ENCODE data around the gene MAPK8. TPM values are rescaled to one million over a fixed set of nuclear protein-coding genes. Genes with fewer than 3 reads are reported as not detected.

Gene MAPK8
- total RNA-seq, 1 donor = 92.8 TPM

GRCh38 chr10:48477616-48478015 is 171.1 kb downstream of the MAPK8 start:
- no peaks in the 10 kb centered on the region for H3K27me3 ChIP-seq (ENCODE audit: insufficient read depth, low read length)
- no peaks in the 10 kb centered on the region for H3K9me3 ChIP-seq (ENCODE audit: low read depth, low read length)
- no peak overlapping the region for H3K4me3 ChIP-seq (ENCODE audit: low read length)
- H3K4me1 ChIP-seq (ENCODE audit: insufficient read depth, low read length) = no peaks in the 10 kb centered on the region

DNA sequence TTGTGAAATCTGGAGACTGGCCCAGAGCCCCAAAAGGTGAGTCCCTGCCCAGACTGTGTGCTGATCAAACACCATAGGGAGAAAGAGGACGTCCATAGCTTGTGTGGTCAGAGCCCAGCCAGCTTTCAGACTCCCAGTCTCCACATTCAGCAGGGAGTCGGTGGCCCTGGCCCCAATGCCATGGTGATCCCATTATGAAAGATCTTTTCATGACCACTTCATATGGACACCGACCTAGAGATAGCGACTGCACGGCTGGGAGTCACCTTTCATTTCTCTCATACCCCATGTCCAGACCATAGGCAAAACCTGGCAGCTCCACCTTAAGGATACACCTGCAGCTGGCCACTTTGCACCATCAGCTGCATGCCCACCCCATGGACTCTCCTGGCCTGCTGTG is 172.0 kb downstream of the MAPK8 start:
- H3K27me3 ChIP-seq (ENCODE audit: insufficient read depth, low read length) = no peaks in the 10 kb centered on the region
- no peak overlapping the region for H3K4me3 ChIP-seq (ENCODE audit: low read length)
- no peaks in the 10 kb centered on the region for H3K9me3 ChIP-seq (ENCODE audit: low read depth, low read length)
- H3K4me1 ChIP-seq (ENCODE audit: insufficient read depth, low read length) = no peaks in the 10 kb centered on the region

- no peaks in the 10 kb centered on the region for H3K27me3 ChIP-seq (ENCODE audit: insufficient read depth, low read length)
- H3K4me3 ChIP-seq (ENCODE audit: low read length) = no peak overlapping the region
- no peaks in the 10 kb centered on the region for H3K4me1 ChIP-seq (ENCODE audit: insufficient read depth, low read length)
- H3K9me3 ChIP-seq (ENCODE audit: low read depth, low read length) = no peaks in the 10 kb centered on the region
Measured at GRCh38 chr10:48478980-48479811, 172.7 kb downstream of the MAPK8 start.

GRCh38 chr10:48480397-48481374 is 174.2 kb downstream of the MAPK8 start:
- Histone ChIP-seq H3K9me3 (ENCODE audit: low read depth, low read length) (no peaks in the 10 kb centered on the region), H3K4me3 (ENCODE audit: low read length) (no peak overlapping the region), H3K27me3 (ENCODE audit: insufficient read depth, low read length) (no peaks in the 10 kb centered on the region), H3K4me1 (ENCODE audit: insufficient read depth, low read length) (no peaks in the 10 kb centered on the region)

DNA sequence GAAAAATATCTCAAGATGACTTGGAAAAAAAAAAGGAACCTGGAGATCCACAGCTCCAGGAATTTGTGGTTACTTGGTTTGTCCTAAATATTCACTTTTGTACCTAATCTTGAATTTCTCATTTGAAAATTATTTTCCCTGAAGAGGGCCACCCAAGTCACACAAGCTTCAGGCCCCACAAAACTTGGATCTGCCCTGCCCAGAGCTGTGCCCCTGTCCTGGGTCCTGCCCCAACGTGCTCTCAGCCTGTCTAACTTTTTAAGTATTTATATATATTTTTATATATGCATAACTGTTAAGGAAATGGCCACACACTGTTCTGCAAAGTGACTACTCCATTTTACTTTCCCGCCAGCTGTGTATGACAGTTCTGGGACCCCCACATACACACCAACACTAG is 174.9 kb downstream of the MAPK8 start:
- Histone ChIP-seq H3K4me3 (ENCODE audit: low read length) (no peak overlapping the region), H3K4me1 (ENCODE audit: insufficient read depth, low read length) (no peaks in the 10 kb centered on the region), H3K27me3 (ENCODE audit: insufficient read depth, low read length) (no peaks in the 10 kb centered on the region), H3K9me3 (ENCODE audit: low read depth, low read length) (no peaks in the 10 kb centered on the region)

DNA sequence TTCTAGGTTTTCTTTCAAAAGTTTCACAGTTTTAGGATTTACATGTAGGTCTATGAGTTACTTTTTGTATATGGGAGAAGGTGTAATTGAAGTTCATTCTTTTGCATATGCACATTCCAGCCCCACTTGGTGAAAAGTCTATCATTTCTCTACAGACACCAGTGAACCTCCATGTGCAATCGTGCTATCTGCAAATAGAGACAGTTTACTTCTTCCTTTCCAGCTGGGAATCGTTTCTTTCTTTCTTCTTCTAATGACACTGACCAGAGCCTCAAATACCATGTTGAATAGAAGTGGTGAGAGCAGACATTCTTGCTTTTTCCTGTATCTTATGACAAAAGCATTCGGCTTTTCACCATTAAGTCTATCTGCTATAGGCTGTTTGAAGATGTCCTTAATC is 175.7 kb downstream of the MAPK8 start:
- Histone ChIP-seq H3K4me1 (ENCODE audit: insufficient read depth, low read length) (no peaks in the 10 kb centered on the region), H3K9me3 (ENCODE audit: low read depth, low read length) (no peaks in the 10 kb centered on the region), H3K4me3 (ENCODE audit: low read length) (no peak overlapping the region), H3K27me3 (ENCODE audit: insufficient read depth, low read length) (no peaks in the 10 kb centered on the region)

DNA sequence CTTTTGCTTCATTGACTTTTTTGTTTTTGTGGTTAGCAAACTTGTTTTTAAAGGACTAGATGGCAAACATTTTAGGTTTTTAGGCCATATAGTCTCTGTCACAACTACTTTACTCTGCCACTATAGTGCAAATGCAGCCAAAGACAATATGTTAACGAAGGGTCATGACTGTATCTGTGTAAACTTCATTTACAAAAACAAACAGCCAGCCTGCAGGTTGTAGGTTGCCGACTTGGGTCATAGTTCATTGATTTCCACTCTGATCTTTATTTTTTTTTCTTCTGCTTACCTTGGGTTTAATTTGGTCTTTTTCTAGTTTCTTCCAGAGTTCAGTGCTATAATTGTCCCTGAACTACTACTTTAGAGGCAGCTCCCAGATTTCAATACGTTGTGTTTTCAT is 178.4 kb downstream of the MAPK8 start:
- Histone ChIP-seq H3K4me1 (ENCODE audit: insufficient read depth, low read length) (no peaks in the 10 kb centered on the region), H3K27me3 (ENCODE audit: insufficient read depth, low read length) (no peaks in the 10 kb centered on the region), H3K4me3 (ENCODE audit: low read length) (no peak overlapping the region), H3K9me3 (ENCODE audit: low read depth, low read length) (no peaks in the 10 kb centered on the region)

- Histone ChIP-seq H3K4me1 (ENCODE audit: insufficient read depth, low read length) (no peaks in the 10 kb centered on the region), H3K27me3 (ENCODE audit: insufficient read depth, low read length) (no peaks in the 10 kb centered on the region), H3K9me3 (ENCODE audit: low read depth, low read length) (no peaks in the 10 kb centered on the region), H3K4me3 (ENCODE audit: low read length) (no peak overlapping the region)
Measured at GRCh38 chr10:48485711-48486110, 179.2 kb downstream of the MAPK8 start.

DNA sequence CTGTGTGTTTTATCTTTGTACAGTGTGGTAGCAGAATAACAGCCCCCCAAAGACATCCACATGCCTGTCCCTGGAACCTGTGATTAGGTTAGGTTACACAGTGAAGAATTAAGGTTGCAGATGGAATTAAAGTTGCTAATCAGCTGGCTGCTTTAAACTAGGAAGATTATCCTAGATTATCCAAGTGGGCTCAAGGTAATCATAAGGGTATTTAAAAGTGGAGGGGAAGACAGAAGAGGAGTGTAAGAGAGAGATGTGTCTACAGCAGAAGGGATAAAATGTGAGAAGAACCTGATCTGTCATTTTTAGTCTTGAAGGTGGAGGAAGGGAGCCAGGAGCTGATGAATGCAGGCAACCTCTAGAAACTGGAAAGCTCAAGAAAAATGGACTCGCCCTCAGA is 180.8 kb downstream of the MAPK8 start:
- Histone ChIP-seq H3K27me3 (ENCODE audit: insufficient read depth, low read length) (no peaks in the 10 kb centered on the region), H3K4me3 (ENCODE audit: low read length) (no peak overlapping the region), H3K4me1 (ENCODE audit: insufficient read depth, low read length) (no peaks in the 10 kb centered on the region), H3K9me3 (ENCODE audit: low read depth, low read length) (no peaks in the 10 kb centered on the region)

Other genes starting within 250 kb of the MAPK8 start
- not detected for gene FRMPD2, start 32.0 kb upstream of the MAPK8 start, total RNA-seq

Data from mononuclear cell (primary cell).